Thyroid gland (tissue), 4 donors: ENCODE measurements around the gene CNKSR2. TPM values are rescaled to one million over a fixed set of nuclear protein-coding genes. Genes with fewer than 3 reads are reported as not detected.

ENCODE experiments used
- DNase-seq, 2 donors: peaks; one replicate each; pipeline ENCODE4 v3.0.0-alpha.2; 2019
- H3K27ac ChIP-seq, 3 donors: fragments of 200-600 bp; sonication (generic); 1 replicate in 2 of 3; 2 replicates in 1 of 3; pipeline ENCODE4 v1.5.1; 2016 to 2019; ENCODE audit warnings: mild to moderate bottlenecking in 1 of 3, moderate library complexity in 1 of 3
- H3K27me3 ChIP-seq: fragments of 200-600 bp; sonication (generic); one replicate; pipeline ENCODE4 v1.5.1; 2019
- H3K36me3 ChIP-seq, 2 donors: fragments of 200-600 bp; sonication (generic); one replicate each; pipeline ENCODE4 v1.5.1; 2016 to 2019
- H3K4me1 ChIP-seq, 2 donors: fragments of 200-600 bp; sonication (generic); one replicate each; pipeline ENCODE4 v1.5.1; 2017 to 2019
- H3K4me3 ChIP-seq, 3 donors: fragments of 200-600 bp; sonication (generic); replicated peaks in 1 of 3; 1 replicate in 2 of 3; 2 replicates in 1 of 3; pipeline ENCODE4 v1.5.1; 2016; ENCODE audit warnings: mild to moderate bottlenecking in 1 of 3
- H3K9me3 ChIP-seq: fragments of 200-600 bp; sonication (generic); one replicate; pipeline ENCODE4 v1.5.1; 2017
- POLR2A ChIP-seq, 2 donors: fragments of 450-650 bp; IDR thresholded peaks; one replicate each; pipeline ENCODE4 v1.6.1; 2017; ENCODE audit warnings: antibody characterized with exemption in 2 of 2, mild to moderate bottlenecking in 2 of 2, moderate library complexity in 1 of 2
- WGBS, 2 donors: methylation state at CpG; one replicate each; pipeline ENCODE4 v1.1.5; 2017; 5-methylcytosine and 5-hydroxymethylcytosine counted together
- intact Hi-C: fragments of 100-400 bp; cut with DNase I; formaldehyde crosslinking; loops from one replicate; pipeline ENCODE4 v1.15.1; 2023
- total RNA-seq, 4 donors: library from RNA; depleted of rRNA; stranded (reverse); fragments of >200 nt; gene quantifications; one replicate each; pipeline ENCODE4 v1.2.3, GENCODE V29; 2016
- TF ChIP-seq, protein P1 (sequence below), 6 experiments: fragments of 200-600 bp in 3 of 6; fragments of 450-650 bp in 3 of 6; sonication (generic) in 3 of 6; IDR thresholded peaks; one replicate each; pipeline ENCODE4 v1.5.1; 2016 to 2019; ENCODE audit warnings: antibody characterized with exemption in 6 of 6, mild to moderate bottlenecking in 2 of 6, inconsistent platforms in 1 of 6, moderate library complexity in 1 of 6

CNKSR2 gene
- total RNA-seq, 4 donors from 2014 or later, result 4.2 to 10.9 (median 7.3) TPM

- Histone ChIP-seq H3K27me3 (no peaks in the 10 kb centered on the region), H3K9me3 (no peaks in the 10 kb centered on the region), H3K36me3 (no peaks in the 10 kb centered on the region), H3K27ac (no peak overlapping the region), H3K4me3 (no peak overlapping the region), H3K4me1 (no peaks in the 10 kb centered on the region)
- no peak for DNase-seq
- WGBS, 2 donors, result 61 to 74% methylated on average over 3 of the region's 3 CpGs
- no peak for TF ChIP-seq POLR2A (IDR thresholded peaks at IDR 0.05)
- TF ChIP-seq, protein P1, sequence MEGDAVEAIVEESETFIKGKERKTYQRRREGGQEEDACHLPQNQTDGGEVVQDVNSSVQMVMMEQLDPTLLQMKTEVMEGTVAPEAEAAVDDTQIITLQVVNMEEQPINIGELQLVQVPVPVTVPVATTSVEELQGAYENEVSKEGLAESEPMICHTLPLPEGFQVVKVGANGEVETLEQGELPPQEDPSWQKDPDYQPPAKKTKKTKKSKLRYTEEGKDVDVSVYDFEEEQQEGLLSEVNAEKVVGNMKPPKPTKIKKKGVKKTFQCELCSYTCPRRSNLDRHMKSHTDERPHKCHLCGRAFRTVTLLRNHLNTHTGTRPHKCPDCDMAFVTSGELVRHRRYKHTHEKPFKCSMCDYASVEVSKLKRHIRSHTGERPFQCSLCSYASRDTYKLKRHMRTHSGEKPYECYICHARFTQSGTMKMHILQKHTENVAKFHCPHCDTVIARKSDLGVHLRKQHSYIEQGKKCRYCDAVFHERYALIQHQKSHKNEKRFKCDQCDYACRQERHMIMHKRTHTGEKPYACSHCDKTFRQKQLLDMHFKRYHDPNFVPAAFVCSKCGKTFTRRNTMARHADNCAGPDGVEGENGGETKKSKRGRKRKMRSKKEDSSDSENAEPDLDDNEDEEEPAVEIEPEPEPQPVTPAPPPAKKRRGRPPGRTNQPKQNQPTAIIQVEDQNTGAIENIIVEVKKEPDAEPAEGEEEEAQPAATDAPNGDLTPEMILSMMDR (IDR thresholded peaks at IDR 0.05), result no peak
- intact Hi-C loops, result no loop called here
Measured at GRCh38 chrX:21700967-21701366, 326.7 kb downstream of the CNKSR2 start.

GRCh38 chrX:21702725-21703124, 328.5 kb downstream of the CNKSR2 start:
- H3K27me3 ChIP-seq, result no peaks in the 10 kb centered on the region
- TF ChIP-seq, protein P1 (IDR thresholded peaks at IDR 0.05), result no peak
- no peak for TF ChIP-seq POLR2A (IDR thresholded peaks at IDR 0.05)
- H3K4me3 ChIP-seq, result no peak overlapping the region
- no peaks in the 10 kb centered on the region for H3K36me3 ChIP-seq
- no peak overlapping the region for H3K27ac ChIP-seq
- intact Hi-C loops, result no loop called here
- H3K9me3 ChIP-seq, result no peaks in the 10 kb centered on the region
- H3K4me1 ChIP-seq, result no peaks in the 10 kb centered on the region
- no peak for DNase-seq
- 72 to 80% methylated on average over 3 to 4 of the region's 4 CpGs for WGBS, 2 donors
